Body of pancreas (tissue), 4 donors: ENCODE data around the gene CYP4F8.

ENCODE experiments used
- POLR2A ChIP-seq, 3 donors: fragments of 450-650 bp; IDR thresholded peaks; one replicate each; pipeline ENCODE4 v1.6.1; 2016; ENCODE audit warnings: antibody characterized with exemption in 3 of 3, mild to moderate bottlenecking in 2 of 3
- TF ChIP-seq, protein P1 (sequence below), 7 experiments: fragments of 450-650 bp in 4 of 7; fragments of 200-600 bp in 3 of 7; sonication (generic) in 3 of 7; IDR thresholded peaks; one replicate each; pipeline ENCODE4 v1.5.1; 2016 to 2019; ENCODE audit warnings: antibody characterized with exemption in 7 of 7

DNA sequence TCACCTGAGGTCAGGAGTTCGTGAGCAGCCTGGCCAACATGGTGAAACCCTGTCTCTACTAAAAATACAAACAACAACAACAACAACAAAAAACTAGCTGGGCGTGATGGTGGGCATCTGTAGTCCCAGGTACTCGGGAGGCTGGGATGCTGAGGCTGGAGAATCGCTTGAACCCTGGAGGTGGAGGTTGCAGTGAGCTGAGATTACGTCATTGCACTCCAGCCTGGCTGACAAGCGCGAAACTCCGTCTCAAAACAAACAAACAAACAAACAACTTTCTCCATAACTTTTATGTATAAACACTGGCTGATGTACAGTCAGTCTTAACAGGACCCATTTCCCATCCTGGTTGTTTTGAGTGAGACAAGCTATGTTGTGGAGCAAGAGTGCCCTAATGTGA is 5.8 kb upstream of the CYP4F8 start:
- TF ChIP-seq, protein P1, sequence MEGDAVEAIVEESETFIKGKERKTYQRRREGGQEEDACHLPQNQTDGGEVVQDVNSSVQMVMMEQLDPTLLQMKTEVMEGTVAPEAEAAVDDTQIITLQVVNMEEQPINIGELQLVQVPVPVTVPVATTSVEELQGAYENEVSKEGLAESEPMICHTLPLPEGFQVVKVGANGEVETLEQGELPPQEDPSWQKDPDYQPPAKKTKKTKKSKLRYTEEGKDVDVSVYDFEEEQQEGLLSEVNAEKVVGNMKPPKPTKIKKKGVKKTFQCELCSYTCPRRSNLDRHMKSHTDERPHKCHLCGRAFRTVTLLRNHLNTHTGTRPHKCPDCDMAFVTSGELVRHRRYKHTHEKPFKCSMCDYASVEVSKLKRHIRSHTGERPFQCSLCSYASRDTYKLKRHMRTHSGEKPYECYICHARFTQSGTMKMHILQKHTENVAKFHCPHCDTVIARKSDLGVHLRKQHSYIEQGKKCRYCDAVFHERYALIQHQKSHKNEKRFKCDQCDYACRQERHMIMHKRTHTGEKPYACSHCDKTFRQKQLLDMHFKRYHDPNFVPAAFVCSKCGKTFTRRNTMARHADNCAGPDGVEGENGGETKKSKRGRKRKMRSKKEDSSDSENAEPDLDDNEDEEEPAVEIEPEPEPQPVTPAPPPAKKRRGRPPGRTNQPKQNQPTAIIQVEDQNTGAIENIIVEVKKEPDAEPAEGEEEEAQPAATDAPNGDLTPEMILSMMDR (IDR thresholded peaks at IDR 0.05): no peak
- no peak for TF ChIP-seq POLR2A (IDR thresholded peaks at IDR 0.05)
